Measurements from ENCODE around the gene KCNG2. TPM values are rescaled to one million over a fixed set of nuclear protein-coding genes. Genes with fewer than 3 reads are reported as not detected.
"Not testable (repeated sequence)": the region's sequence is repeated elsewhere in the genome, so short reads cannot be mapped to it uniquely, and the experiment has no call there.

Gene KCNG2
- total RNA-seq, 1 experiment from 2014 or later = not detected

GRCh38 chr18:79851950-79852349 lies 54.2 kb downstream of the KCNG2 start:
- DNase-seq (ENCODE audit: low spot score) = no peak

- DNase-seq (ENCODE audit: low spot score) = no peak
These were observed 55.0 kb downstream of the KCNG2 start for GRCh38 chr18:79852561-79853302.

GRCh38 chr18:79853303-79853992 lies 55.7 kb downstream of the KCNG2 start:
- DNase-seq (ENCODE audit: low spot score) = no peak

GRCh38 chr18:79853993-79854364 lies 56.2 kb downstream of the KCNG2 start:
- DNase-seq (ENCODE audit: low spot score) = no peak

- no peak for DNase-seq (ENCODE audit: low spot score)
These were observed 57.6 kb downstream of the KCNG2 start for GRCh38 chr18:79855147-79855933.

- no peak for DNase-seq (ENCODE audit: low spot score)
These were observed 58.6 kb downstream of the KCNG2 start for GRCh38 chr18:79856119-79857007.

GRCh38 chr18:79857082-79857671 lies 59.4 kb downstream of the KCNG2 start:
- no peak for DNase-seq (ENCODE audit: low spot score)

- no peak for DNase-seq (ENCODE audit: low spot score)
These were observed 61.6 kb downstream of the KCNG2 start for GRCh38 chr18:79859314-79859713.

GRCh38 chr18:79861687-79862086 lies 63.9 kb downstream of the KCNG2 start:
- no peak for DNase-seq (ENCODE audit: low spot score)

GRCh38 chr18:79862562-79862961 lies 64.8 kb downstream of the KCNG2 start:
- no peak for DNase-seq (ENCODE audit: low spot score)

GRCh38 chr18:79863161-79864005 lies 65.6 kb downstream of the KCNG2 start:
- no peak for DNase-seq (ENCODE audit: low spot score)

- DNase-seq (ENCODE audit: low spot score) = no peak
These were observed 66.4 kb downstream of the KCNG2 start for GRCh38 chr18:79864006-79864725.

GRCh38 chr18:79864955-79865354 lies 67.2 kb downstream of the KCNG2 start:
- DNase-seq (ENCODE audit: low spot score) = not testable (repeated sequence)

GRCh38 chr18:79865951-79866350 lies 68.2 kb downstream of the KCNG2 start:
- DNase-seq (ENCODE audit: low spot score) = not testable (repeated sequence)

GRCh38 chr18:79866889-79867574 lies 69.3 kb downstream of the KCNG2 start:
- peak; percentile 2 for DNase-seq (ENCODE audit: low spot score)

GRCh38 chr18:79867666-79868065 lies 69.9 kb downstream of the KCNG2 start:
- no peak for DNase-seq (ENCODE audit: low spot score)

- no peak for DNase-seq (ENCODE audit: low spot score)
These were observed 70.5 kb downstream of the KCNG2 start for GRCh38 chr18:79868168-79868784.

GRCh38 chr18:79868811-79869541 lies 71.2 kb downstream of the KCNG2 start:
- DNase-seq (ENCODE audit: low spot score) = no peak
